Activated T-cell treated with anti-CD3 and anti-CD28 coated beads, Interleukin-2, amount 50 U/mL, for 48 hours (primary cell): ENCODE results near the gene SERTM1.

Experiments
- DNase-seq, 2 experiments: peaks; one replicate each; pipeline ENCODE4 v3.0.0-alpha.2; 2020

Gene SERTM1

DNA sequence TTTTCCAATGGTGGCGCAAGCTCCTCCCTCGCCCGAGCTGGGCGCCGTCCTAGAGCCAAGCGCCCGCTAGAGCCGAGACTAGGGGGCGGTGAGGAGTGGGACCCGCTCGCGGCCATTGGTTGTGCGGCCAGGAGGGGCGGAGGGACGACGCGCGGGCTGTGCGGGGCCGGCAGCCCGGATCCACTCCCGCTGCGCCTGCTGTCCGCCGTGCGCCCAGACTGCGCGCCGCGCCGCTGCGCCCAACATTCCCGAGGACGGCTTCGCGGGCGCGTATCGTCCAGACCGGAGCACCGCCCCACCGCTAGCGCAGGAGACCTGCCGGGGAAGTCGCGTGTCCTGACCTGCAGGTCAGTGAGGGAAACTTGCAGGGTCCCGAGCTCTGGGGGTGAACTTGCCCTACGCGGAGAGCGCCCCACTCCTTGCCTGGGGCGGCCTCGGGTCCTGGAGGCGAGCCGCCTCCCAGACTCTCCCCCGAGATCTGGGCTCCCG, at the start of gene SERTM1:
Gene SERTM1, plus strand, starts transcription at position 183 of the 489 bp plus-strand sequence. CDS start 21,059 bp downstream, outside the sequence.
- DNase-seq: no peak

DNA sequence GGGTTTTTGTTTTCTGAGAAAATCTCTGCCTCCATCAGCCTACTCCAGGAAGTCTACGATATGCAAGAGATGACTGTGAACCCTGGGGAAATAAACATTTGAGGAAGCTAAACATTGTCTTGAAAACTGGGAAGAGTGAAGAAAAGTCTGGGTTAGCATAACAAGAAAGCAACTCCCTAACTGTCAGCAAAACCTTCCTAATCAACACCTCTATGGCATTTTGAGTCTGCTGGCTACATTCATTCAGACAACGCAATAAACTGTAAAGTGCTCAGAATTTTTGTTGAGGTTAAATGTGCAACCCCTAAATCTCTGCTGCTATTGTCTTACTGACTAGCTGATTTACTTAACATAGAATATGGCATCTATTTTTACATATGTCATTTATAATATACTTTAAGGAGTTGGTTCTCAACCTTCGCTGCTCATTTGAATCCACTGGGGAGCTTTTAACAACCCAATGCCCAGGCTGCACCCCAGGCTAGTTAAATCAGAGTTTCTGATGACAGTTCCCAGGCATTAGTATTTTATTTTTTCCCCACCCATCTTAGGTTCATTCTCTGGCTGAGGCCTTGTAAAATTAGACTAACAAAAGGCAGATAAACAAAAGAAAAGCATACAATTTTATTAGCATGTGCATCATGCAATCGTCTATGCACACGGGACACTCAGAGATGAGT, 45.3 kb upstream of the SERTM1 start:
- no peak for DNase-seq

GRCh38 chr13:36629057-36629385, 44.8 kb upstream of the SERTM1 start:
- no peak for DNase-seq

- DNase-seq: no peak
Observed at GRCh38 chr13:36630181-36630803, 43.5 kb upstream of the SERTM1 start.

DNA sequence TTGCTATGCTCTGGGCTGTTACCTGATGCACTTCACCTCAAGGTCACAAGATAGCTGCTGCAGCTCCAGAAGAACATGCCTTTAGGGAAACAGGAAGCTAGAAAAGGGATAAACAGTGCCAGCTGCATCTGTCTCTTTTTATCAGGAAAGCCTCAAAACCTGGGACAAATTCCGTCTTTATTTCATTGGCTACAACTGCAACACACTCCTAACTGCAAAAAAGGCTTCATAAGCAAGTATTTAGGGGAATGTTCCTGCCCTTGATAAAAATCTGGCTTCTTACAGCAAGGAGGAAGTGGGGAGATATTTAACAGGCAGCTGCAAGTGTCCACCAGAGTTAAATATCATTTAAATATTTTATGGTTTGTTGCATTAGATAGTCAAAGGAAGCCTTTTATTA, 34.2 kb upstream of the SERTM1 start:
- DNase-seq: no peak

DNA sequence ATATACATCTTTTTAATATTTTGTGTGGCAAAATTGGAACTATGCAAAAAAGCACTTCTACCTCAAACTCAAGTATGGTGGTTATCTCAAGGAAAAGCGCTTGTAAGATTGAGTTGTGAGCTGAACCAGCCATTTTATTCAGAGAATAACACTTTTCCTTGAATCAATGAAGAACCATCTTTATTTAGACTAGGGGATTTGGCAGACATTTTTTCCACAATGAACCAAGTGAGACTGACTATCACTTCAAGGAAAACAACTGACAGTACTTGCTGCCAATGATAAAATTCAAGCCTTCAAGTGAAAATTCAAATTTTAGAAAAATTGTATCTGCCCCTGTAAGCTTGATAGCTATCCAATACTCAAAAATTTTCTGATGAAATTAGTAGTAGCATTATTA, 23.2 kb upstream of the SERTM1 start:
- no peak for DNase-seq

DNA sequence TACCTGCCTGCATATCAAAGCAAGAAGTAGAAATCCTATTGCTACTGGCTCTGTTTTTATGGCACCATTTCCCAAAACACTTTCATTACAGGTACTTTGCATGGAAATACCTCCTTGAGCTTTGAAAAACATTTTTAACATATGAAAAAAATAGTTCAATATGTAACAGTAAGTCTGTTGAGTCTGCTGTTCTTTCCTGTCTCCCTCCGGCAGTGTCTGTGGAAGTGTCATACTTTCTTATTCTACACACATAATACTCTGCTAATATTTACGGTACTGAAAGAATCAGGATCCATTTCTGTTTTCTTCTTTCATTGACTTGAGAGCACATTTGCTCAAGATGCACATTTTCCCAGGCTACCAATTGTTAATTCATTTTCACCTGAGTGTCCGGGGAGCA, 8.2 kb upstream of the SERTM1 start:
- no peak for DNase-seq

DNA sequence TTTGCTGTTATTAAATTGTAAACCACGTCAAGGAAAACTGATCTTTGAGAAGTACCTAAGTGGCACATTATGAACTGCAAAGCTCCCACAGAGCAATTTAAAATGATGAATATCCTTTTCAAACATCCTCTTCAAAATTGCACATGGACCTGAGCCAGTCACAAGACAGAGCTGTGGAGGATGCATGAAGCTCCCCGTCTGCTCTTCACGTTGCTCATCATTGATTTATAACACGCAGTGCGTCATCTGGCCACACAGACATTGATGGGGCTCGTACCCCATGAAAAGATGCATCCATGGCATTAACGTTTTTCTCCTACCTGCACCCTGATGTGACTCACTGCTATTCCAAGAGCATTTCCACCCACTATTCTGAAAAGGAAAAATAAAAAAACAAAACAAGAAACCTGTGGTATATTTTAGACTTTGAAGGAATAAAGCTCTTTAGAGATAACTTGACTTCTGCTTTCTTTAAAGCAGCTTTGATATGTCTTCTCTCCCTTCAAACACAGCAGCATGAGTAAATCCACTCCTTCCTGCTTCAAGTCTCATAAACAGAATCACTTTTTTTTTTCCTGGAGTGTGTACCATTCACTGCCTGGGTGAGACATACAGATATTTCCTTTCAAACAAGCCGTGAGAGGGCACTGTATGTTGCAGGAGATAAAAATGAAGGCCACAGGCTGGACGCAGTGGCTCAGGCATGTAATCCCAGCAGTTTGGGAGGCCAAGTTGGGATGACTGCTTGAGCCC, 7.2 kb upstream of the SERTM1 start:
- DNase-seq: no peak

DNA sequence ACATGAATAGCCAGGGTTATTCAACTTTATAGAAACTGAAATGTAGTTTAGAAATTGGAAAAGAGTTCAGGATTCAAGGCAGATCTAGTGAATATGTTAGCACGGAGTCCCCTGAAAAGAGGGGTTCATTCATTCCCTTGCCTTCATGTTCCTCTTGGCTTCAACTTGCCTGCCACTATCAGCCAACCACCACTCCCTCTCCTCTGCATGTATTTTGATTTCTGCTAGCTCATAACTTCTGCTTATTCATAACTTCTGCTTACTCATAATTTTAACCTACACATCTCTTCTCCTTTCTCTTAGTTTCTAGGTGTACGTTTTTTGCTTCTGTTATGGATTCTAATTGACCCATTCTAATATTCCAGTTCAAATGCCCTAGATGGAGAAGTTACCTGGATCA, 5.5 kb upstream of the SERTM1 start:
- DNase-seq: no peak

- DNase-seq: no peak
Observed at GRCh38 chr13:36673352-36673751, 468 bp upstream of the SERTM1 start.

GRCh38 chr13:36674337-36675212, 755 bp downstream of the SERTM1 start:
- no peak for DNase-seq

- no peak for DNase-seq
Observed at GRCh38 chr13:36675213-36675536, 1.4 kb downstream of the SERTM1 start.

GRCh38 chr13:36680913-36681312, 7.1 kb downstream of the SERTM1 start:
- no peak for DNase-seq

DNA sequence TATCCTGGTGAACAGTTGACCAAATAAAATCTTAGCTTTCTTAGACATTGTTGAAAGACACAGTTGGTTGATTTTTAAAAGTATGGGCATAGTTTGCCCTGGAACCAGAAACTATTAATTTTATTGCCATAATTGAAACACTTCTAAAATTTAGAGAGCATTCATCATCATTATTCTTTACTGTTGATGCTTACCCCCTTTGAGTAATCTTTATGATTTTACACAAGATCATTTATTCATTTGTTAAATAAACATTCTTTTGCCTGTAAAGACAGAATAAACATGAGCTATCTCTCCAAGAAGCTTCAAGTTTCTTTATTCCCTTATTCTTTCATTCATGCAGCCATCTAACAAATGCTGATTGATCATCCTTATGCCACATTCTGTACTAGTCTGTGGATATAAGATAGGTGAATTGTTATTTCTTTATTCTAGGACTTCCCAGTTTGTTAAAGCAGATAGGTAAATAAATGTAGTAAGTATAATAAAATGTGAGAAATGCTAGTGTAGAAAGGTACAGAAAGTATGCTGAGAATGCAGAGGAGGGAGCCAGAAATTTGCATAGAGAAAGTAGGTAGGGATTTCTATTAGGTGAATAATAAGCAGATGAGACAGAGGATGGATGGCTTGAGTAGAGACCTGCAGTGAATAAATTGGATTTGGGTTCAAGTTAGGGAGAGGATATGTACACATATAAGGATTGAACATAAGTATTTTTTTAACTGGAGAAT, 8.2 kb downstream of the SERTM1 start:
- no peak for DNase-seq

GRCh38 chr13:36683701-36684100, 9.9 kb downstream of the SERTM1 start:
- DNase-seq: no peak

- DNase-seq: no peak
Observed at GRCh38 chr13:36685927-36686326, 12.1 kb downstream of the SERTM1 start.

DNA sequence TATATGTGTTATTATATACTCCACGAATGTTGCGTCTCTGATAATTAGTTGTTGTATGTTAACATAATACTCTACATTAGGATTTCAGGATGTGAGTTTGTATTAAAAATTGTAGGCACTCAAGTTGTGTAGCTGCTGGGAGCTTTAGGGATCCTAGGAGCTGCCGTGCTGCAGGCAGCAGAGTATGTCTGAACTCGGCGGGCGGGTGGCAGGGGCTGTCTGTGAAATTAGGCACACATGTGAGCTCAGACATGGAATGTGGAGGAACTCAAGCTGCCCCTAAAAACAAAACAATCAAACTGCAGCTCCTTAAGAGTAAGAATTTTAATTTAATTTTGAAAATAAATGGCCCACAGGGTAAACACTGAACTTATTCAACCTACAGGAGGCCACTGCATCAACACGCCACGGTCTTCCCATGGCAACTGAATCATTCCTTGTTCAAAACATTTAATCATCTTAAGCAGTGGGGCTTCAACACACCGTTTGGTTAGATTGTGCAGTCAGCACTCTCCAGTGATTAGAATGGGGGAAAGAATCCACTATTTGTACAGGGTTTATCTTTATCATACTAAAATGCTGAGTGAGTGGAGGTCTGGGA, 22.7 kb downstream of the SERTM1 start:
- DNase-seq: no peak

GRCh38 chr13:36700170-36700569, 26.4 kb downstream of the SERTM1 start:
- no peak for DNase-seq

DNA sequence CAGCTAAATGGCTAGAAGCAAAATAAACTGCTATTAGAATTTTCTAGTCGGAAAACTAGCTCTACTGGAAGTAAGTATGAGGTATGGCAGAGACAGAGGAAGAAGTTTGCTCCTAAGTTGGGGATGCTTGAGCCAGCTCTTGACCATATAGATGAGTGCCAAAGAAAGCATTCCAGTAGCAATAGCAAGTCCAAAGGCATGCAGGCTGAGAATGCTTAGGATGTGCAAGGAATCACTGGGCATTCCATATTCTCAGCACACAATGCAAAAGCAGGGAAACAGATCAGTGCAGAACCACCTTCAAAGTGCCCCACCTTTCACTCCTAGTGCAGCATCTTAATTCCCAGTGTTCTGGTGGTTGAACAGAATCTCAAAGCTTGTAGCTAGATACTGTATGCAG, 32.9 kb downstream of the SERTM1 start:
- no peak for DNase-seq

- DNase-seq: no peak
Observed at GRCh38 chr13:36709136-36709890, 35.5 kb downstream of the SERTM1 start.

DNA sequence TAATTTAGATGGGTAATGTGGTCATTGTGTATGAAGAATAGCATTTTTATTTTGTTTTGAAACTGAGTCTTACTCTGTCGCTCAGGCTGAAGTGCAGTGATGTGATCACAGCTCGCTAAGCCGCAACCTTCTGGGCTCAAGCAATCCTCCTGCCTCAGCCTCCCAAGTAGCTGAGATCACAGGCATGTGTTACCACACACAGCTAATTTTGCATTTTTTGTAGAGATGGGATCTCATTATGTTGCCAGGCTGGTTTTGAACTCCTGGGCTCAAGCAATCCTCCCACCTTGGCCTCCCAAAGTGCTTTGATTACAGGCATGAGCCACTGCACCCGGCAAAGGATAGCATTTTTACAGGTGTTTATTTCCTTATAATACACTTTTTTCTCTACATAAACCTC, 36.6 kb downstream of the SERTM1 start:
- no peak for DNase-seq
